Stimulated activated effector memory CD8-positive, alpha-beta T cell treated with anti-CD3 and anti-CD28 coated beads, Interleukin-12 subunit alpha, Interleukin-12 subunit beta, amount 100 ng/mL, for 72 hours (primary cell): Measurements from ENCODE around the gene PTPRN2.
"Not testable (repeated sequence)": the region's sequence is repeated elsewhere in the genome, so short reads cannot be mapped to it uniquely, and the experiment has no call there.

Source experiments
- ATAC-seq: fragments of 150-1000 bp; cut with Tn5 transposase; 2 replicates; pipeline ENCODE4 v1.10.0; 2021
- DNase-seq, 2 donors: peaks; one replicate each; pipeline ENCODE4 v3.0.0; 2021 to 2022; ENCODE audit warnings: low spot score in 2 of 2
- H3K27ac Mint-ChIP-seq: one replicate; pipeline ENCODE4 v1.8.0; 2022; ENCODE audit warnings: mild to moderate bottlenecking, mixed read lengths
- H3K36me3 Mint-ChIP-seq: one replicate; pipeline ENCODE4 v1.8.0; 2022; ENCODE audit warnings: mild to moderate bottlenecking, mixed read lengths
- H3K4me1 Mint-ChIP-seq: one replicate; pipeline ENCODE4 v1.8.0; 2022; ENCODE audit warnings: mixed read lengths
- H3K4me3 Mint-ChIP-seq: one replicate; pipeline ENCODE4 v1.8.0; 2022; ENCODE audit warnings: mild to moderate bottlenecking, mixed read lengths
- H3K9me3 Mint-ChIP-seq: one replicate; pipeline ENCODE4 v1.8.0; 2022; ENCODE audit warnings: mixed read lengths

Gene PTPRN2

DNA sequence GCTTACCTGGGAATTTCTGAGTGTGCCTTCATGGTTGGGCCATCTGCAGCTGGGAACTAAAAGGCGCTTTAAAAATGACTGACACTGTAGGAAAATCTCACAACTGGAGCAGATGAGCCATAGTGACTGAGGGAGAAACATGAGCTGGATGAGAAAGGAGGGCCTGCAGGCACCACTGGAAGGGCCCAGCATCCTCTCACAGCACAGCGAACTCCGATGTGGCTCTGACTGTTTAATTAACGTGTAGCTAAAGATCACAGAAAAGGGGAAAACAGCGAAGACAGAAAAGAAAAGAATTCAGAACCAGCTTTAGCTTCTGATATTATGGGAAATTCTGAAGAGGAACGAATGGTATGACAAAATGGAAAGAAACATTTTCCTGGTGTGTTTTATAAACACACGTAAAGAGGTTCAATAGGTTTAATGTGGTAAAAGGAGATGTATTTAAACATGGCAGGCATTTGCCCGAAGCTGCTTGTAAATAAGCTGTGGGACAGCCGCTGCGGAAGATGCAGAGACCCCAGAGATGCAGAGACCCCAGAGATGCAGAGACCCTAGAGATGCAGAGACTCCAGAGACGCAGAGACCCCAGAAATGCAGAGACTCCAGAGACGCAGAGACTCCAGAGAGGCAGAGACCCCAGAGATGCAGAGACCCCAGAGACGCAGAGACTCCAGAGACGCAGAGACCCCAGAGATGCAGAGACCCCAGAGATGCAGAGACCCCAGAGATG lies 534.3 kb downstream of the PTPRN2 start:
- Mint-ChIP-seq H3K4me1 (no peaks in the 10 kb centered on the region), H3K27ac (no peak overlapping the region), H3K4me3 (no peak overlapping the region), H3K36me3 (no peaks in the 10 kb centered on the region), H3K9me3 (no peaks in the 10 kb centered on the region)
- ATAC-seq, result no peak
- DNase-seq, result no peak

DNA sequence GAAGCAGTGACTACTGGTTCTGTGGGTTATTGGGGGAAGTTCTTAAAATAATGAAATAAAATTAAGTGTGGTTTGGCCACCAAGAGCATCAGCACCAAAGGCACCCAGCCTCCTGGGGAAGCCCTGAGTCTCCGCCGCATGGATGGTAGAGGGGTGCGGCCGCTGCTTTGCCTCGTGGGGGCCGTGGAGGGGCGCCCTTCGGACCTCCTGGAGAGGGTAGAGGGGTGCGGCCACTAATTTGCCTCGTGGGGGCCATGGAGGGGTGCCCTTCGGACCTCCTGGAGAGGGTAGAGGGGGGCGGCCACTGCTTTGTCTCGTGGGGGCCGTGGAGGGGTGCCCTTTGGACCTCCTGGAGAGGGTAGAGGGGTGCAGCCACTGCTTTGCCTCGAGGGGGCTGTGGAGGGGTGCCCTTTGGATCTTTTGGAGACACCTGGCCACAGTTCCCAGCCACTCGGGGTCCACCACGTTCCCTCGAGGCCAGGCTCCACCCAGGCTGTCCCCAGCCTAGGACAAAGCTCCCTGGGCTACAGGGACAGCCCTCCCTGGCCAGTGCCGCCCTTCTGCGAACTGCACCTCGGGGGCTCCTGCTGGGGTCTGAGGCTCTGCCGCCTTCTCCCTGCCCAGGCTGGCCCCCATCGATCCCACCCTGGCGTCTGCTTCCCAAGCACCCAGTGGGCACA lies 535.1 kb downstream of the PTPRN2 start:
- ATAC-seq, result no peak
- Mint-ChIP-seq H3K4me3 (no peak overlapping the region), H3K36me3 (no peaks in the 10 kb centered on the region), H3K9me3 (no peaks in the 10 kb centered on the region), H3K27ac (no peak overlapping the region), H3K4me1 (no peaks in the 10 kb centered on the region)
- no peak for DNase-seq

DNA sequence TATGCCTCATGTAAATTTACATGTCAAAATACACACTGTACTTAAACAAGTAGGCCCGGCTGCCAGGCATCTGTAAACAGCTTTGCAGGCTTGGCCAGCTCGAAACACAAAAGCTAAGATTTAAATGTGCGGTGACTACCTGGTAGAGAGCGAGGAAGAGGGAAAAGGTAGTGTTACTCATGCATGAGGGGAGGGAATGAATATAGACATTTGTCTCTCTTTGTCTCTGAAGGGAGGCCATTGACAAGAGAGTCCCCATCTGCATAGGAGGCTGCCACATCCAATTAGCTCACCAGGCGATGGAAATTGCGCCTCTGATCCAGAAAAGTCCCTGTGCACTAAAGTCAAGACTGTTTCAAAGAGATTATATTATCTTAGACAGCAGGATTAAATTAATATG lies 535.8 kb downstream of the PTPRN2 start:
- no peak for ATAC-seq
- H3K27ac Mint-ChIP-seq, result no peak overlapping the region
- no peak for DNase-seq
- no peaks in the 10 kb centered on the region for H3K9me3 Mint-ChIP-seq
- H3K4me3 Mint-ChIP-seq, result no peak overlapping the region
- H3K4me1 Mint-ChIP-seq, result no peaks in the 10 kb centered on the region
- no peaks in the 10 kb centered on the region for H3K36me3 Mint-ChIP-seq

GRCh38 chr7:158050978-158051651 lies 536.5 kb downstream of the PTPRN2 start:
- H3K36me3 Mint-ChIP-seq, result no peaks in the 10 kb centered on the region
- DNase-seq (no peak), ATAC-seq (no peak)
- H3K27ac Mint-ChIP-seq, result no peak overlapping the region
- no peak overlapping the region for H3K4me3 Mint-ChIP-seq
- no peaks in the 10 kb centered on the region for H3K4me1 Mint-ChIP-seq
- no peaks in the 10 kb centered on the region for H3K9me3 Mint-ChIP-seq

GRCh38 chr7:158050441-158050977 lies 537.1 kb downstream of the PTPRN2 start:
- ATAC-seq (no peak), DNase-seq (no peak)
- Mint-ChIP-seq H3K36me3 (no peaks in the 10 kb centered on the region), H3K4me1 (no peaks in the 10 kb centered on the region), H3K9me3 (no peaks in the 10 kb centered on the region), H3K4me3 (no peak overlapping the region), H3K27ac (no peak overlapping the region)

DNA sequence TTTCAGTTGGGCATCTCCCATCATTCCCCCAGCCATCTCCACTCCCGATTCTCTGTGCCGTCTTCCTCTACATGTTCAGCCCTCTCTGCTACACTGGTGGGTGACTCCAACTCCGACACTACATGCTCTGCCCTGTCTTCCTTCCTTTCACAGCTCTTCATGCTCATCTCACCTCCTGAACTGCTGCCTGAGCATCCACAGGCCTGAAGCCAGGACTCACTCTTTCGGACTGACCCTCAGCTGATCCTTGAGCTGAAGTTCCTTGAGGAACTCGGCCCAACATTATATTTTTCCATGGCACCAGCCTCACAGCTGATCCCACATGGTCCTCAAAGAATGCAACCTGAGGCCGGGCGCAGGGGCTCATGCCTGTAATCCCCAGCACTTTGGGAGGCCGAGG lies 538.4 kb downstream of the PTPRN2 start:
- Mint-ChIP-seq H3K4me1 (no peaks in the 10 kb centered on the region), H3K4me3 (no peak overlapping the region), H3K9me3 (no peaks in the 10 kb centered on the region), H3K27ac (no peak overlapping the region), H3K36me3 (no peaks in the 10 kb centered on the region)
- ATAC-seq (no peak), DNase-seq (no peak)

DNA sequence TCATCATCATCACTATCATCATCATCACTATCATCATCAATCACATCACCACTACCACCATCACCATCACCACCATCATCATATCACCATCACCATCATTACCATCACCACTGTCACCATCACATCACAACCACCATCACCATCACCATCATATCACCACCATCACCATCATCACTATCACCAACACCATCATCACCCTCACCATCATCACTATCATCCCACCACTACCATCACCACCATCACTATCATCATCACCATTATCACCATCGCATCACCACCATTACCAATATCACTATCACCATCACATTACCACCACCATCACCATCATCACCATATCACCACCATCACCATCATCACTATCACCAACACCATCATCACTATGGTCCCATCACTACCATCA lies 539.1 kb downstream of the PTPRN2 start:
- Mint-ChIP-seq H3K27ac (no peak overlapping the region), H3K36me3 (no peaks in the 10 kb centered on the region), H3K9me3 (no peaks in the 10 kb centered on the region), H3K4me1 (no peaks in the 10 kb centered on the region), H3K4me3 (no peak overlapping the region)
- no peak for DNase-seq
- ATAC-seq, result no peak

GRCh38 chr7:158047391-158048059 lies 540.1 kb downstream of the PTPRN2 start:
- ATAC-seq (no peak), DNase-seq (no peak)
- Mint-ChIP-seq H3K36me3 (no peaks in the 10 kb centered on the region), H3K27ac (no peak overlapping the region), H3K4me1 (no peaks in the 10 kb centered on the region), H3K4me3 (no peak overlapping the region), H3K9me3 (no peaks in the 10 kb centered on the region)

GRCh38 chr7:158046246-158046645 lies 541.4 kb downstream of the PTPRN2 start:
- not testable (repeated sequence) for ATAC-seq, H3K4me1 Mint-ChIP-seq, H3K36me3 Mint-ChIP-seq, H3K27ac Mint-ChIP-seq, H3K9me3 Mint-ChIP-seq, DNase-seq, H3K4me3 Mint-ChIP-seq

- peaks cover 8% of the 10 kb centered on the region for H3K9me3 Mint-ChIP-seq
- no peaks in the 10 kb centered on the region for H3K4me1 Mint-ChIP-seq
- no peak overlapping the region for H3K4me3 Mint-ChIP-seq
- DNase-seq (no peak), ATAC-seq (no peak)
- no peak overlapping the region for H3K27ac Mint-ChIP-seq
- H3K36me3 Mint-ChIP-seq, result no peaks in the 10 kb centered on the region
Observed at GRCh38 chr7:158044482-158044823, 543.2 kb downstream of the PTPRN2 start.

- Mint-ChIP-seq H3K4me3 (no peak overlapping the region), H3K36me3 (no peaks in the 10 kb centered on the region), H3K27ac (no peak overlapping the region), H3K9me3 (peaks cover 8% of the 10 kb centered on the region), H3K4me1 (no peaks in the 10 kb centered on the region)
- DNase-seq (no peak), ATAC-seq (no peak)
Observed at GRCh38 chr7:158043551-158044481, 543.8 kb downstream of the PTPRN2 start.

DNA sequence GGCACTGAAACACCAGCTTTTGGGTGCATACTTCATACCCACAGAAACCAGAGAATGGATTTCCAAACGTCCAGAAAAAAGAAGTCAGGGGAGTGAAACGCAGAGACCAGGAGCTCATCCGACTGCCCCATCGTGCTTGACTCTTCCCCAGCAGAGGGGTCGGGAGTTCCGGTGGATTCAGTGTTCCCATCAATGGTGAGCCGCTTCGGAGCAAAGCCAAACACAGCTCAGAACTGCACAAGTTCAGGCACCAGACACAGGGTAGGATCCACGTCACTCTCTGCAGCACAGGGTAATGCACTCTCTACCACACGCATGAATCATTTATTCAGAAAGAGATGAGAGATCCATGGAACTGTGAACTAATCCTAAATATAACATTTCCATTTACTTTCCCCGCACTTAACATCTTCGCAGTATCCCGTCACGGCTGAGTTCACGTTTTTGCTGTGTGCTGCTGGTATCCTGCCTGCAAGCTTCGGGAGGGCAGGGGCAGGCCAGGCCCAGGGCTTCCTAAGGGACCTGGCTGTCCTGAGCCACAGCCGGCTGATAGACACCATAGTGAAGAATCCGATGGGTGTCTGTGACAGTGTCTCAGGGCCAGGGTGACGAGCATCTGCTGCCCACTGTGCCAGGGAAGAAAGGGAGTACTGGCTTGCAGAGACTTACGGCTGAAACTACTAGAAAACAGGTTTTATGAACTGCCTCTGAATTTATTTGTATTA lies 545.3 kb downstream of the PTPRN2 start:
- ATAC-seq (no peak), DNase-seq (no peak)
- Mint-ChIP-seq H3K36me3 (no peaks in the 10 kb centered on the region), H3K27ac (no peak overlapping the region), H3K4me3 (no peak overlapping the region), H3K4me1 (no peaks in the 10 kb centered on the region), H3K9me3 (peaks cover 12% of the 10 kb centered on the region)

DNA sequence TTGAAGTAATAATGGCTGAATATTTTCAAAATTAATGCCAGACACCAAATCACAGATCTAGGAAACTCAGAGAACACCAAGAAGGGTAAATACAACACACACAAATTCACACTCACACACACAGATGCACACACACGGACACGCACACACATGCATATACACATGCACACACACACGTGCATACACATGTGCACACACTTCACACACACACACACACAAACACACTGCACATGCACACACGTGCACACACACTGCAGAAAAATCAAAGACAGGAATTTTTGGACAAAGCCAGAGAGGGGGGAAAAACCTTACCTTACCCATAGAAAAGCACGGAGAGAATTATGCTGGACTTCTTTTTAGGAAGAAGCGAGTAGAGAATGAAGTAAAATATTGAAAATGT lies 547.4 kb downstream of the PTPRN2 start:
- DNase-seq (no peak), ATAC-seq (no peak)
- Mint-ChIP-seq H3K4me3 (no peak overlapping the region), H3K36me3 (no peaks in the 10 kb centered on the region), H3K27ac (no peak overlapping the region), H3K4me1 (no peaks in the 10 kb centered on the region), H3K9me3 (peaks cover 12% of the 10 kb centered on the region)

DNA sequence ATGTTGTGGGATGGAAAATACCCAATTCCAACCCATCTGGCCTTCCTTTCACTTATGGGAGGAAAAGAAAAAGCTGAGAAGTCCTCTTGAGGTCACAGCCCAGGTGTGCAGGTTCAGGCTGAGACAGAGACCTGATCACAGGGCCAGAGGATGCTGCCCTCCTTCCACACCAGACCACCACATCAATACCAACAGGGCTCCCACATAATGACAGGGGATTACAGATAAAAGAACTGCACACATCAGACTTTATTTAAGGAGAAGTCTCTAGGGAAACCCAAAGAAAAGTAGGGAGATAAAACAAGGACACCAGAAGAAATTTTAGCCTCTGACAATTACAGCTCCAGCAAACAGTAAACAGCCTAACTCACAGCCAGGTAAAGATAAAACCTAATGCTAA lies 548.4 kb downstream of the PTPRN2 start:
- DNase-seq (no peak), ATAC-seq (no peak)
- Mint-ChIP-seq H3K4me1 (no peaks in the 10 kb centered on the region), H3K4me3 (no peak overlapping the region), H3K9me3 (peaks cover 12% of the 10 kb centered on the region), H3K36me3 (no peaks in the 10 kb centered on the region), H3K27ac (no peak overlapping the region)
